Gastrocnemius medialis (tissue), 4 donors: ENCODE results near the gene ACTA2.

ENCODE experiments used
- CTCF ChIP-seq, 5 experiments: fragments of 450-650 bp in 3 of 5; fragments of 200-600 bp in 2 of 5; sonication (generic) in 2 of 5; IDR thresholded peaks in 4 of 5; conservative IDR thresholded peaks in 1 of 5; 1 replicate in 4 of 5; 2 replicates in 1 of 5; pipeline ENCODE4 v1.5.1; 2016 to 2019; ENCODE audit warnings: antibody characterized with exemption in 5 of 5, mild to moderate bottlenecking in 3 of 5, moderate library complexity in 3 of 5
- POLR2A ChIP-seq, 2 donors: fragments of 450-650 bp; IDR thresholded peaks; one replicate each; pipeline ENCODE4 v1.6.1; 2017; ENCODE audit warnings: antibody characterized with exemption in 2 of 2, mild to moderate bottlenecking in 2 of 2, moderate library complexity in 2 of 2

DNA sequence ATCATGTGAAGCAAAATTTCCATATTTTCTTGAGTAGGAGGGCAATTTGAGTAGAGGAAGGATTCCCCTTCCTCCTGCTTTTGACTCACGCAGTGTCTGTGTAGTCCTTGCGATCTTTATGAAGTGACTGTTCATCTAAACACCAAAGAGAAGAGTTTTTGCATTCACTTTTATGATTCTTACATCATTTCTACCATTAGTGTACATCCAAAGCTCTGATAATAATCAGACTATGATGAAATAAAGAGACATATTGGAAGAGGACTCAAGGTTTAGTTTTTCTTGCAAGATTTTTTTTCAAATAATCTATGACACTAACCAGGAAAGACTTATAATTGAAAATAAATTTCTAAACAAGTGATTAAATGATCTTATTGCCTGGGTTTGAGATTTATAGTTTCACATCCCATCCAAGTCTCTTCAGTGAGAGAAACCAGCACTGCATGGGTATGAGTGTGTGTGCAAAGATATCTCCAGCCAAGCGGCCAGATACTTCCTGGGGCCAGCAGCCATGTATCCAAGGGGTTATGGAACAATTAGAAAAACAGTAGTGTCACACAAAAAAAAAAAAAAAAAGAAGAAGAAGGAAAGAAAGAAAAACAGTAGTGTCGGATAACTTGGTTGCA lies 2.0 kb upstream of the ACTA2 start:
- TF ChIP-seq CTCF (IDR thresholded peaks at IDR 0.05 in 4 of 5, conservative IDR thresholded peaks at IDR 0.05 in 1 of 5) (no peak), POLR2A (IDR thresholded peaks at IDR 0.05) (no peak)
